LHCN-M2 (cell line): ENCODE data around the gene HACE1. TPM values are rescaled to one million over a fixed set of nuclear protein-coding genes. Genes with fewer than 3 reads are reported as not detected.
"Not testable (repeated sequence)": the region's sequence is repeated elsewhere in the genome, so short reads cannot be mapped to it uniquely, and the experiment has no call there.

Source experiments
- DNase-seq: peaks from one replicate; pipeline ENCODE4 v3.0.0-alpha.2; 2012; ENCODE audit warnings: low read depth
- total RNA-seq: library from RNA; depleted of rRNA; stranded (reverse); fragments of >200 nt; gene quantifications from 2 replicates; pipeline ENCODE4 v1.2.3, GENCODE V29; 2014

Gene HACE1
- total RNA-seq, 1 experiment from 2014 or later: 13.8 TPM

DNA sequence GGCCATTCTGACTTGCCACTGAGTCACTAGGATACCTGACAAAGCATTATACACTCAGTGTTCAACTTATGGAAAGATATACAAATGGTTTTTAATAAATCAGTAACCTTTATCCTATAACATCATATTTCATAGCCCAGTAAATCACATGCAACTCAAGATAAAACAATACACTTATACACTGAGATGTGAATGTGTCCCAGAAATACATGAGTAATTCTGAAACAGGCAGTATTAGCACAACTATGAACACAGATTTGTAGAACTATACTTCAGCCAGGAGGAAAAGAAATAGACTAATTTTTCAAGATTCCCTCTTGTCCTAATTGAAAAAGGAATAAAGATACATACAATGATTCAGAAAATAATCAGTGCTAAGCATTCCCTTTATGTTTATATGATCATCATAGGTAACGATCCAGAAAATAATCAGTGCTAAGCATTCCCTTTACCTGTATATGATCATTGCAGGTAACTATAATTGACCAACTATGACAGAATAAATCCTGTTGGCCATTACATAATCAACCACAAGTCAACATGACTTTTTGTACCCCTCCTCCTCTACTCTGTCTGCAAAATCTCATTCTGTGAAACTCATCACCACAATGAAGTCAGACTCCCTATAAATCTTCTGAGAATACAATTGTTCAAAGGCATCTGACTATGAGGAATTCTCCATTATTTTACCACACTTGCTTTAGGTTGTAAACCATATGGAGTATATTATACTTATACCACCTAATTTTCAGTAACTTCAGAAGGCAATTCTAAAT is 30.3 kb downstream of the HACE1 start:
- peak; percentile 22 for DNase-seq

DNA sequence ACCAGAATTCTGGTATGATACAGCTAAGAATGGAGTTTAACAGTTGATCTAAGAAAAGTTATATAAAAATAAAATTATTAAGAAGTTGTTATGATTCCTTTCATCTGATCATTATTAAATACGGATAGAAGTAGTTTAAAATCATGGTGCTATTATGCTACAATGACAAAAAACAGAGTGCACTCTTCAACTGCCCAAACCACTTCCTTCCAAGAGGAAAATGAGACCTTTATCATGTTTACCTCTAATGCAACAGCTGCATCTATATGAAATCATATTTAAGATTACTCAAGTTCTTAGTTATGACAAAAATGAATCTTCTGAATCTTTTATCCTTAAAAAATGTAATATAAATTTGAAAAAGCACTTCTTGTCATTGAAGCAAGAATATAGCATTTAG is 31.2 kb downstream of the HACE1 start:
- DNase-seq: peak; percentile 29

DNA sequence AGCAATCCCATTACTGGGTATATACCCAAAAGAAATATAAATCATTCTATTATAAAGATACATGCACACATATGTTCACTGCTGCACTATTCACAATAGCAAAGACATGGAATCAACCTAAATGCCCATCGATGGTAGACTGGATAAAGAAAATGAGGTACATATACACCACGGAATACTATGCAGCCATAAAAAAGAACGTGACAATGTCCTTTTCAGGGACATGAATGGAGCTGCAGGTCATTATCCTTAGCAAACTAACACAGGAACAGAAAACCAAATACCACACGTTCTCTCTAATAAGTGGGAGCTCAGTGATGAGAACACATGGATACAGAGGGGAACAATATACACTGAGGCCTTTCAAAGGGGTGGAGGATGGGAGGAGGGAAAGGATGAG is 38.9 kb downstream of the HACE1 start:
- DNase-seq: not testable (repeated sequence)

DNA sequence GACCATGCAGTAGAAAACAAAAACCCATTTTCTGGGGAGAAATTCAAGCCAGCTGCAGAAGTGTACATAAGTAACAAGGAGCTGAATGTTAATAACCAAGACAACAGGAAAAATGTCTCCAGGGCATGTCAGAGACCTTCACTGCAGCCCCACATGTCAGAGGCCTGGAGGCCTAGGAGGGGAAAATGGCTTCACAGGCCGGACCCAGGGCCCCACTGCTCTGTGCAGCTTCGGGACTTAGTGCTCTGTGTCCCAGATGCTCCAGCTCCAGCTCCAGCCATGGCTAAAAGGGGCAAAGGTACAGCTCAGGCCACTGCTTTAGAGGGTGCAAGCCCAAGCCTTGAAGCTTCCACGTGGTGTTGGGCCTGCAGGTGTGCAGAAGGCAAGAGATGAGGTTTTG is 43.6 kb downstream of the HACE1 start:
- DNase-seq: no peak

DNA sequence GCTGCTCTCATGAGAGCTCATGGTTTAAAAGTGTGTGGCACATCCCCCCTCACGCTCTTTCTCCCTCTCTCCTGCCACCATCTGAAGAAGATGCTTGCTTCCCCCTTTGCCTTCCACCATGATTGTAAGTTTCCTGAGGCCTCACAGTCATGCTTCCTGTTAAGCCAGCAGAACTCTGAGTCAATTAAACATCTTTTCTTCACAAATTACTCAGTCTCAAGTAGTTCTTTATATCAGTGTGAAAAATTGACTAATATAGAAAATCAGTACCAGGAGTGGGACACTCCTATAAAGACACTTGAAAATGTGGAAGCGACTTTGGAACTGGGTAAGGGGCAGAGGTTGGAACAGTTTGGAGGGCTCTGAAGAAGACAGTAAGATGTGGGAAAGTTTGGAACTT is 45.0 kb downstream of the HACE1 start:
- DNase-seq: no peak

DNA sequence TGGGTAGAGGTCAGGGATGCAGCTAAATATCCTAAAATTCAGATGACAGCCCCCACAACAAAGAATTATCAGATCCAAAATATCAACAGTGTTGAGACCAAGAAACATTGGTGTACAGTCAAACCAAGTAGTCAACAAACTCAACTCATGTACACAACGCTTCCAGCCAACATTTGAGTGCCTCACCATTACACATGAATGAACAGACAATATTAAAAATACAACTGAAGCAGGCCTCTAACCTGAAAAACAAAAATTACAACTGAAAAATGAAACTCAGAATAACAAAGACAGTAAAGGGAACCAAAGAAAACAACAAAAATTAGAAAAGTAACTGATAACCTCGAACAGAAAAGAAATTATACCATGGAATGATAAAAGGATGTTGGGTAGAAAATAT is 46.2 kb downstream of the HACE1 start:
- no peak for DNase-seq

DNA sequence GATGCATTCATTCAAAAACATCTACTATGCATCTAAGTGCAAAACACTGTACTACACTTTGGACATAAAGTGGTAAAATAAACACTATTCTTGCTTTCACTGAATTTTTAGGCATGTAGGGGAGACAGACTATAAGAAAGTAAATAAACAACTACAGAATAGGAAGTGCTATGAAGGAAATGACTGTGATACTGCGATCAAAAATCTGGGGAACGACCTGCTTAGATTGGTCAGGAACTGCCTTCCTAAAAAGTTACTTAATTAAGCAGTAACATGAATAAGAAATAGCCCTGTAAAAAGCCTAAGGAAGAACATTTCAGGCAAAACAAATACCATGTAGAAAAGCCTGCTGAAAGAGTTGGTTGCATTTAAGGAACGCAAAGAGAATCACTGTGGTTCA is 50.6 kb downstream of the HACE1 start:
- no peak for DNase-seq

DNA sequence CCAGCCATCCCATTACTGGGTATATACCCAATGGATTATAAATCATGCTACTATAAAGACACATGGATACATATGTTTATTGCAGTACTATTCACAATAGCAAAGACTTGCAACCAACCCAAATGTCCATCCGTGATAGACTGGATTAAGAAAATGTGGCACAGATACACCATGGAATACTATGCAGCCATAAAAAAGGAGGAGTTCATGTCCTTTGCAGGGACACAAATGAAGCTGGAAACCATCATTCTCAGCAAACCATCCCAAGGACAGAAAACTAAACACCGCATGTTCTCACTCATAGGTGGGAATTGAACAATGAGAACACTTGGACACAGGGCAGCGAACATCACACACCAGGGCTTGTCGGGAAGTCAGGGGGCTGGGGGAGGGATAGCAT is 54.4 kb downstream of the HACE1 start:
- not testable (repeated sequence) for DNase-seq

DNA sequence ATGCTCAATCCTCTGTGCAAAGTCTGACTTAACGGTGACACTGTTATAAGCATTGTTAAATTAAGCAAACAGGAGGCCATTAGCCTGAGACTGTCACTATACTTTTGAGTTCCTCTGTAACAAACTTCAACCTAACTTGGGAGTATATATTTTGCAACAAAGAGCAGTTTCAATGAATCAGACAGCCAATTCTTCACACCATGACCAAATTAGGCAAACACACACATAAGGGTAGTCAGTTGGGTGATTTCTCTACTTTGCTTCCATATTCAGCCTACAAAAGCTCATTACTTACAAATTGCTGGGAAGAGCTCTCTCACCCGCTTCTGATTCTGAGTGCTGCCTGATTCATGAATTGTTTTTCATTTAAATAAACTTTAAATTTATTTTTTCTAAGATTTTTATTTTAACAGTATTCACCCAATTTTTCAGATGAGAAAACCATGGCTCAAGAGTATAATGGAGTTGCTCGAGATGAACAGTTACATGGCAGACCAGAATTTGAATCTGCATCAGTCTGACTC is 60.5 kb downstream of the HACE1 start:
- DNase-seq: peak; percentile 5

DNA sequence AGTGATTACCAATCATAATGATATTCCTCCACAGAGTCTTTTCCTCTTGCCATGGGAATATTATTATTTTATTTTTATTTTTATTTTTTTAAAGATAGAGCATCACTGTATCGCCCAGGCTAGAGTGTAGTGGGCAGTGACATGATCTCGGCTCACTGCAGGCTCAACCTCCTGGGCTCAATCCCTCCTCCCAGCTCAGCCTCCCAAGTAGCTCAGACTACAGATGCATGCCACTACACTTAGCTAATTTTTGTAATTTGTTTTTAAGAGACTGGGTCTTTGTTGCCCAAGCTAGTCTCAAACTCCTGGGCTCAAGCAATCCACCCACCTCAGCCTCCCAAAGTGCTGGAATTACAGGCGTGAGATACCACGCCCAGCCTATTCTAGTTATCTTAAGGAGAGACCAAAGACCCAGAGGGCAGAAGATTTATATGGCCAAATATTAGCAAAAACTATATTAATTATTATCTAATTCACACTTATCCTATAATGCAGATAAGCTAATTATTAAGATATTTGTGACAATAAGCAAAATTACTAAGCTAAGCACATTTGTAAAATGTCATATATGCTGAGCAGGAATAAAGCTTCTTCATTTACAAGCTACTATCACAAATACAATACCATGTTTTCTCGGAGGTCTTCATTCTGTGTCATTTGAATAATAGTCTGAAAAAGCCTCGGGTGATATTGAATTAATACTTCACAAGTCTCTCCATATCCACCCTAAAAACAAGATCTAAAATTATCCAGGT is 63.5 kb downstream of the HACE1 start:
- no peak for DNase-seq

DNA sequence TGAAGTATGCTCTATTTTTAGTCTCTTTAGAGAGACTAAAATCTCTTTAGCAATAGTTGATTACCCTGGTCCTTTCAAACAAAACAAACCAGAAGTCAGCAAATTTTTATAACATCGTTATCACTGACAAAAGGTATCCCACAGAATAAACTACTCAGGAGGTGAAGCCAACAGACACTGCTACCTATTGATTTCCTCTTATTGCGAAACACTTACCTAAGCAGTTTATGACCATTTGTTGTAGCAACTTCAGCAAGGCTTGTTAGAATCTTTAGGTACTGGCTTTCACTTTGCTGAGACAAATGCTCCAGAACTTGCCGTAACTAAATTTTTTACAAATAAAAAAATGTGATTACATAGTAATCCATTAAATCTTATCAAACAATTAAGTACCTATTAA is 64.4 kb downstream of the HACE1 start:
- no peak for DNase-seq

DNA sequence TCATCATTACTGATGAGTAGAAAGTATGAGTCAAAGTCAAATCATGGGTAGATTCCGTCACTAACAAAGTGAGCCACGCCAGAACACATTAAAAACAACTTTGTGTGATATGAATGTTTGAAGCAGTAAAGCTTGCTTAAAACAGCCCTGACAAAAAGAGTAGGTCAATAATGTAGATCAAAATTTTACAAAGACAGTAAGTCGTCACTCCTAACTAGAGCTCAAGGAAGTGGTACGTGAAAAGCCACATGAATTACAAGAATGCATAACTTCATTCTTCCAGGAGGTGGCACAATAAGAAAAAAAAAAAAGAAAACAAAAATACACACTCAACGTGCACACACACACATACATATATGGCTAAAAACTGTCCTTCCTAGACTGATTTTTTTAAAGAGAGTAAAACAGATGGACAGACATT is 69.9 kb downstream of the HACE1 start:
- peak; percentile 72 for DNase-seq

DNA sequence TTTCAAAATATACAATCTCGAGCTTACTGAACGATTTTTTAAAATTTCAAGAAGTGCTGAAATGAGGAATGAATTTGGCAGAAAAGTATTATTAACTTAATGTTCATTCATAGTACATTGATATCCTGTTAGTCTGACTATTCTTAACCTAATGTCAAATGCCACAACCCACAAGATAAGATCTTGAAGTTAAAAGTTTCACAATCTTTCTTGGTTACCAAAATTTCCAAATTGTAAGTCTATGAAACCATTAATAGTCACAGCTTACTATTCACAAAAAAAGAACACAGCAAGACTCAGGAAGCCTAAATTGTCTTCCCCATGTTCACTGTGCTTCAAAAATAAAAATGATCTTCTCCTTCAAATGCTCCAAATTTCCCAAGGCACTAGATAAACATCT is 71.3 kb downstream of the HACE1 start:
- no peak for DNase-seq

DNA sequence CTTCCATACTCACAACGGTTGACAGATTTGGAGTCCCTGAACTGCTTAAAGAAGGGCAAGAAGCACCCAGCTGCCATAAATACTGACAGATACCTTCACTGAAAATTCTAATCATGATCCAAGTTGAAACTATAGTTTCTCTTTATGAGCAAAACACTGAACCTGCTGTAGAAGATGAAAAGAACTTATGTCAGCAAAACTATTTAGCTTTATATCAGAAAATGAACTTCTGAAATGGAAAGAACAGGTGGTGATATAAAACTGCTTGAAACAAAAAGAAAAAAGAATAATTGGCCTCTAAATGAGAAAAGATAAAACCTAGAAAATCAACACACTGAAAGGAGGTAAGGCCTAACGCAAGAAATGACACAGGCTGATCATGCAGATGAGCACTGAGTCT is 72.4 kb downstream of the HACE1 start:
- DNase-seq: no peak

DNA sequence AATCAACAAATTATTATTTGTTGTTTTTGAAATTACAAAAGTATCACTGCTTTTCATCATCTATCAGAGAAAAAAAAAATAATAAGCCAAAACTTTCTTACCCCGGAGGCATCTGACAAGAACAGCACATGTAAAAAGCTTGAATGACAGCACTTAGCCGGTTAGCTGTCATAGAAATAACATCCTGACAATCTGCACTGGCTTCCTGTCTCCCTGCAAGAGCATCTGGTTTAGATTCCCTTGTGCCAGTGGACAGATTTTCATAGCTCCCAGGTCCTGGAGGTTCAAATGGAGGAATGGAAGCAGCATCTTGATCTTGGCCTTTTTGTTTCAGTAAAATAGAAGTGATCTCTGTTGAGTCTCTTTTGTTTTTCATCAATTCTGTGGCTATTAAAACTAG is 74.8 kb downstream of the HACE1 start:
- peak; percentile 49 for DNase-seq

DNA sequence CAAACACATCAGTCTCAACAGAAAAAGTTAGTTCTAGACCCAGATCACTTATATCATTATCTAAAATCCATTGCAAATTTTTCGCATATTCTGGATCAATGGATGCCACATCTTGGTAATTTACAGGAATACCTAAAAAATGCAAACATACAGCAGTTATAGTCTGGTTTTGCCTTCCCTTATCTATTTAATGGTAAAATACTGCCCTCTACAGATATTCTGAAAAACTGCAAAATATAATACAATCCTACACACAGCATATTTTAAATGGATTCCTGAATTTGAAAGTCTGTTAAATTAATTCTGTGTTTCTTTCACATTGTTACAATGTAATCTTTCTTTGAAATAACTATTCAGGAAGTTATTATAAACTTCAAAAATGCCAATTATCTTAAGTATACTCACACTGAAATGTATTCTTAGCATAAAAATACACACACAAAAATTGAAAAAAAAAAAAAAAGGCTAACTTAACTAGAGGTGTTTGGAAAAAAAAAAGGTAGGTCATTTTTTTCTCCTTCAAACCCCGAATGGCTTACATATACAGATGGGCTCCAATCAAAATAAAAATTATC is 88.4 kb downstream of the HACE1 start:
- DNase-seq: peak; percentile 33

DNA sequence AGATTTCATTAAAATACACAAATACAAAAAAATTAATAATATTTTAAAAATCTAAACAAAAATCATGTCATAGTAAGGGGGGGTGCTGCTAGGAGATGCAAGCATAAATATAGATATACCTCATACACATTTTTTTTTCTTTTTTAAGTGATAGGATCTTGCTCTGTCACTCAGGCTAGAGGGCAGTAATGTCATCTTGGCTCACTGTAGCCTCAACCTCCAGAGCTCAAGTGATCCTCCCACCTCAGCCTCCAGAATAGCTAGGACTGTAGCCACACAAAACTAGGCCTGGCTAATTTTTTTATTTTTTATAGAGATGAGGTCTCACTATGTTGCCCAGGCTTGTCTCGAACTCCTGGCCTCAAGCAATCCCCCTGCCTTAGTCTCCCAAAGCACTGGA is 90.8 kb downstream of the HACE1 start:
- no peak for DNase-seq

DNA sequence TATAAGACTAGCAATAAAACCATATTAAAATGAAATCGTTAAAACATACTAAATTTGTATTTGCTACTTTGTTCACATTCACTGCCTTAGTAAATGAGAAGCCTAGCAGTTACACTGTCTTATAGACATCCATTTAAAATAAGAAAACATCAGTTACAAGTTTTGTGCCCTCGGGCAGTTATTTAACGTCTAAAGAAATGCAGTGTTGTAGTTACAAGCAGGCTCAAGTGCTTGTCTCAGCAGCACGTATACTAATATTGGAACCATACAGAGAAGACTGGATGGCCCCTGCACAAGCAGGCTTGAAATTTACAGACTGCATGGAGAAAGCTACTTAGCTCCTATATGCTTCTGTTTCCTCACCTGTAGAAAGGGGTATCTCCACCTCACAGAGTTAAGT is 93.1 kb downstream of the HACE1 start:
- DNase-seq: no peak

DNA sequence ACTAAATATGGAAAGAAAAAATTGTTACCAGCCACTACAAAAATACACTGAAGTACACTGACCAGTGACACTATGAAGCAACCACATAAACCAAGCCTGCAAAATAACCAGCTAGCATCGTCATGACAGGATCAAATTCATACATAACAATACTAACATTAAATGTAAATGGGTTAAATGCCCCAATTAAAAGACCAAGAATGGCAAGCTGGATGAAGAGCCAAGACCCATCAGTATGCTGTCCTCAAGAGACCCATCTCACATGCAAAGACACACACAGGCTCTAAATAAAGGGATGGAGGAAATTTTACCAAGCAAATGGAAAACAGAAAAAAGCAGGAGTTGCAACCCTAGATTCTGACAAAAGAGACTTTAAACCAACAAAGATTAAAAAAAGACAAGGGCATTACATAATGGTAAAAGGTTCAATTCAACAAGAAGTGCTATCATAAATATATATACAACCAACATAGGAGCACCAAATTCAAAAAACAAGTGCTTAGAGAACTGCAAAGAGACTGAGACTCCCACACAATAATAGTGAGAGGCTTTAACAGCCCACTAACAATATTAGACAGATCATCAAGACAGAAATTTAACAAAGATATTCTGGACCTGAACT is 104.8 kb downstream of the HACE1 start:
- DNase-seq: peak; percentile 5

DNA sequence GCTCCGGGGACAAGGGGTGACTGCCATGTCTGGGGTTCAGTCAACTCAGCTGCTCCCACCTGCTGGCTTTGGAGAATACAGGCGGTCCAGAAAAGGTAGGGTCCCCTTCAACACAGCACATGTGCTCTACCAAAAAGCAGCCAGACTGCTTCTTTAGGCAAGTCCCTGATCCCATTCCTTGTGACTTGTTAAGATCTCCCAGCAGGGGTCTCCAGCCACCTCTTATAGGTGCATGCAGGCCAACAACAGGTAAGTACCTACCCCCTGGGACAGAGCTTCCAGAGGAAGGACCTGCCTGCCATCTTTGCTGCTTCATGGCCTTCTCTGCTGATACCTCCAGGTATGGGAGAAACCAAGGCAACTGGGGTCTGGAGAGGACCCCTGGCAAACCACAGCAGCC is 106.5 kb downstream of the HACE1 start:
- DNase-seq: no peak

DNA sequence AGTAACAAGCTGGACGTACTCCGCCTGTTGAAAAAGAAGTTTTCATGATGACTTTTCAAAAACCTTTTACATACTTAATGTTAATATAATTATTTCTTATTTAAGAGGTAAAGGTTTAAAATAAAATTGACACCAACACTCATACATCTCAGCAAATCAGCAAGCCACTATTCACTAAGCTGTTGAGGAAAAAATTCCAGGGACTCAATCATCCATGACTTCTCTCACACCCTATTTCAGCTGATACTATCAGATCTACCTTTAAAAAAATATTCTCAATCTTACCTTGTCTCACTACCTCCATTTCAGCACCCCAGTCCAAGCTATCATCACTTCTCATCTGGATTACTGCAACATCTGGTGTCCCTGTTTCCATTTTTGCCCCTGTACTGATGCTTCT is 109.3 kb downstream of the HACE1 start:
- no peak for DNase-seq

DNA sequence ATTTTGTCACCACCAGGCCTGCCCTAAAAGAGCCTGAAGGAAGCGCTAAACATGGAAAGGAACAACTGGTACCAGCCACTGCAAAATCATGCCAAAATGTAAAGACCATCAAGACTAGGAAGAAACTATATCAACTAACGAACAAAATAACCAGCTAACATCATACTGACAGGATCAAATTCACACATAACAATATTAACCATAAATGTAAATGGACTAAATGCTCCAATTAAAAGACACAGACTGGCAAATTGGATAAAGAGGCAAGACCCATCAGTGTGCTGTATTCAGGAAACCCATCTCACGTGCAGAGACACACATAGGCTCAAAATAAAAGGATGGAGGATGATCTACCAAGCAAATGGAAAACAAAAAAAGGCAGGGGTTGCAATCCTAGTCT is 120.6 kb downstream of the HACE1 start:
- not testable (repeated sequence) for DNase-seq
